GM12891 (cell line): ENCODE measurements around the gene ECM2.

Source experiments
- POLR2A ChIP-seq: IDR thresholded peaks from 2 replicates; pipeline ENCODE4 v1.6.1; 2011; ENCODE audit warnings: low read depth, low read length, control low read depth
- POLR2AphosphoS5 ChIP-seq: IDR thresholded peaks from 2 replicates; pipeline ENCODE4 v1.6.1; 2011; ENCODE audit warnings: low read depth, low read length, control low read depth
- POU2F2 ChIP-seq: IDR thresholded peaks from 2 replicates; pipeline ENCODE4 v1.6.1; 2011; ENCODE audit warnings: low read depth, mild to moderate bottlenecking, control low read depth, low read length, moderate library complexity

GRCh38 chr9:92538541-92538940 is 2.8 kb upstream of the ECM2 start:
- no peak for TF ChIP-seq POLR2A
- TF ChIP-seq POLR2AphosphoS5, result no peak
- no peak for TF ChIP-seq POU2F2
